Osteocyte (in vitro differentiated cells): ENCODE results near the gene SIK3. TPM values are rescaled to one million over a fixed set of nuclear protein-coding genes. Genes with fewer than 3 reads are reported as not detected.
A peak's percentile ranks its signal among the peaks of the same experiment; 100 is the strongest.

Source experiments
- DNase-seq: peaks from one replicate; pipeline ENCODE4 v3.0.0; 2021; ENCODE audit warnings: mixed read lengths; ENCODE audit not compliant: unreplicated experiment; ENCODE audit errors: extremely low spot score
- H3K27ac Mint-ChIP-seq: one replicate; pipeline ENCODE4 v1.8.0; 2021; ENCODE audit warnings: mild to moderate bottlenecking, mixed read lengths; ENCODE audit not compliant: unreplicated experiment
- H3K27me3 Mint-ChIP-seq: one replicate; pipeline ENCODE4 v1.8.0; 2021; ENCODE audit warnings: mixed read lengths; ENCODE audit not compliant: unreplicated experiment
- H3K36me3 Mint-ChIP-seq: one replicate; pipeline ENCODE4 v1.8.0; 2021; ENCODE audit warnings: mixed read lengths; ENCODE audit not compliant: unreplicated experiment
- H3K4me1 Mint-ChIP-seq: one replicate; pipeline ENCODE4 v1.8.0; 2021; ENCODE audit warnings: mixed read lengths; ENCODE audit not compliant: unreplicated experiment
- H3K4me3 Mint-ChIP-seq: one replicate; pipeline ENCODE4 v1.8.0; 2021; ENCODE audit warnings: mild to moderate bottlenecking, moderate library complexity, mixed read lengths; ENCODE audit not compliant: unreplicated experiment
- H3K9me3 Mint-ChIP-seq: one replicate; pipeline ENCODE4 v1.8.0; 2021; ENCODE audit warnings: mixed read lengths; ENCODE audit not compliant: unreplicated experiment
- CTCF ChIP-seq: fragments of 200-600 bp; sonication (generic); IDR thresholded peaks from 2 replicates; pipeline ENCODE4 v1.5.0; 2021; ENCODE audit warnings: antibody characterized with exemption, mild to moderate bottlenecking, moderate library complexity
- total RNA-seq: library from RNA; stranded (reverse); gene quantifications from 2 replicates; pipeline ENCODE4 v1.2.1, GENCODE V29; 2021

The SIK3 gene
- total RNA-seq, 1 donor from 2014 or later = 29.5 TPM

DNA sequence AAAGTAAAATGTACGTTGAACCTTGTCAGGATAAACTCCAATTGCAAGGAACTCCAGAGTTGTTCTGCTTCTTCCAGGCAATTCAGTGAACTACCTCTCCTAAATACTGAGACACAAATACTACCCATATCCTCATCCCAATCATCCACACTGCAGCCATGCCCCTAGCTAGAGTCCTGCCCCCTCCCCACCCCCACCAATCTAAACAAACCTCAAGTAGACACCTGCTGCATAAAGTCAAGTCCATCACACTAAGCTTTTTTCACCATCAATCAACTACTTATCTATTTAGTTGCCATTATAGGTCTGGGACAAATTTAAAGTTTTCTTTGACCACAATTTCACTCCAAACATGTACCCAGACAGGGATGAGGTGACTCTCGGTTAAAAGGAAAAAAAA is 167.6 kb downstream of the SIK3 start:
- Mint-ChIP-seq H3K9me3 (no peaks in the 10 kb centered on the region), H3K4me3 (no peak overlapping the region), H3K27ac (no peak overlapping the region), H3K27me3 (no peaks in the 10 kb centered on the region), H3K36me3 (peaks cover 3% of the 10 kb centered on the region), H3K4me1 (peaks cover 22% of the 10 kb centered on the region)
- DNase-seq = no peak
- TF ChIP-seq CTCF = no peak

GRCh38 chr11:116930177-116930576 is 168.1 kb downstream of the SIK3 start:
- TF ChIP-seq CTCF = no peak
- no peaks in the 10 kb centered on the region for H3K9me3 Mint-ChIP-seq
- H3K36me3 Mint-ChIP-seq = peaks cover 3% of the 10 kb centered on the region
- DNase-seq = no peak
- H3K4me1 Mint-ChIP-seq = peaks cover 22% of the 10 kb centered on the region
- H3K27me3 Mint-ChIP-seq = no peaks in the 10 kb centered on the region
- H3K4me3 Mint-ChIP-seq = peak overlapping the region; percentile 22
- no peak overlapping the region for H3K27ac Mint-ChIP-seq

- Mint-ChIP-seq H3K27me3 (no peaks in the 10 kb centered on the region), H3K36me3 (peaks cover 6% of the 10 kb centered on the region), H3K4me3 (no peak overlapping the region), H3K9me3 (no peaks in the 10 kb centered on the region), H3K27ac (no peak overlapping the region), H3K4me1 (peaks cover 22% of the 10 kb centered on the region)
- TF ChIP-seq CTCF = no peak
- DNase-seq = no peak
These were observed 168.7 kb downstream of the SIK3 start for GRCh38 chr11:116929414-116930090.

- Mint-ChIP-seq H3K36me3 (peaks cover 6% of the 10 kb centered on the region), H3K4me1 (peaks cover 22% of the 10 kb centered on the region), H3K9me3 (no peaks in the 10 kb centered on the region), H3K4me3 (no peak overlapping the region), H3K27me3 (no peaks in the 10 kb centered on the region), H3K27ac (no peak overlapping the region)
- no peak for TF ChIP-seq CTCF
- DNase-seq = no peak
These were observed 169.4 kb downstream of the SIK3 start for GRCh38 chr11:116928845-116929244.

- no peaks in the 10 kb centered on the region for H3K27me3 Mint-ChIP-seq
- no peak overlapping the region for H3K4me3 Mint-ChIP-seq
- H3K4me1 Mint-ChIP-seq = peaks cover 22% of the 10 kb centered on the region
- H3K9me3 Mint-ChIP-seq = no peaks in the 10 kb centered on the region
- H3K36me3 Mint-ChIP-seq = peaks cover 6% of the 10 kb centered on the region
- H3K27ac Mint-ChIP-seq = no peak overlapping the region
- DNase-seq = no peak
- TF ChIP-seq CTCF = no peak
These were observed 170.0 kb downstream of the SIK3 start for GRCh38 chr11:116928102-116928777.
